GM12865 (cell line): ENCODE measurements around the gene GRK2.
A peak's percentile ranks its signal among the peaks of the same experiment; 100 is the strongest.

Experiments
- DNase-seq: peaks from one replicate; pipeline ENCODE4 v3.0.0; 2010; ENCODE audit warnings: low read depth
- H3K4me3 ChIP-seq: 2 replicates; pipeline ENCODE4 v1.5.1; 2011; ENCODE audit warnings: mild to moderate bottlenecking, low read depth, low read length, control low read depth
- TF ChIP-seq, protein P1 (sequence below): IDR thresholded peaks from 2 replicates; pipeline ENCODE4 v1.5.1; 2011; ENCODE audit warnings: low read length, control low read depth, low read depth, inconsistent platforms; ENCODE audit not compliant: insufficient read depth; ENCODE audit errors: missing control alignments

The GRK2 gene

DNA sequence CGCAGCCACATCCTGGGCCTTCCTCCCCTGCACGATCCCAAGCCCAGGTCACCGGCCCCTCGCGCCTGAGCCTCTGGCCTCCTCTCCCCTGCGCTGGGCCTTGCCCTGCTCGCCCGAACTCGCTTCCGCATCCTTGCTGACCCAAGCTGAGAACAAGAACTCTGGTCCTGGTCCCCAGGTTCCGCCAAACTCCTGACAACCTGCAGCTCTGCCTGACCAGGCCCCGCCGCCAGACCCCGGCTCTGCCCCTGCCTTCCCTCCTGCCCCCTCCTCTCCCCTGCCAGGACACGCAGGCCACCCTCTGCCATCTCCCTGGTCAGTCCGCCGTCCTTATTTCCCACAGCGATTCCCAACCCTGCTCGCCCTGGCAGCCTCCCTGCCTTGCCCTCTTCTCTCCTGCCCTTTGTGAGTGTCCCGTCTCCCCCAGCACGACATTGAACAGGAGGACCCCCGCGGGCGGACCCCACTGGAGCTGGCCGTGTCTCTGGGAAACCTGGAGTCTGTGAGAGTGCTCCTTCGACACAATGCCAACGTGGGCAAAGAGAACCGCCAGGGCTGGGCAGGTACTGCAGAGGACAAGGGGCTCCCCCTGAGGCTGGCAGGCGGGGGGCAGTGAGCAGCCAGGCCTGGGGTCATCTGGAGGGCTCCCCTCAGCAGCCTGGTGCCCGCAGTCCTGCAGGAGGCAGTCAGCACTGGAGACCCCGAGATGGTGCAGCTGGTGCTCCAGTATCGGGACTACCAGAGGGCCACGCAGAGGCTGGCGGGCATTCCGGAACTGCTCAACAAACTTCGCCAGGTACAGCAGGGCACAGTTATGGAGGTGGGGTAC, 23.6 kb downstream of the GRK2 start:
- TF ChIP-seq, protein P1, sequence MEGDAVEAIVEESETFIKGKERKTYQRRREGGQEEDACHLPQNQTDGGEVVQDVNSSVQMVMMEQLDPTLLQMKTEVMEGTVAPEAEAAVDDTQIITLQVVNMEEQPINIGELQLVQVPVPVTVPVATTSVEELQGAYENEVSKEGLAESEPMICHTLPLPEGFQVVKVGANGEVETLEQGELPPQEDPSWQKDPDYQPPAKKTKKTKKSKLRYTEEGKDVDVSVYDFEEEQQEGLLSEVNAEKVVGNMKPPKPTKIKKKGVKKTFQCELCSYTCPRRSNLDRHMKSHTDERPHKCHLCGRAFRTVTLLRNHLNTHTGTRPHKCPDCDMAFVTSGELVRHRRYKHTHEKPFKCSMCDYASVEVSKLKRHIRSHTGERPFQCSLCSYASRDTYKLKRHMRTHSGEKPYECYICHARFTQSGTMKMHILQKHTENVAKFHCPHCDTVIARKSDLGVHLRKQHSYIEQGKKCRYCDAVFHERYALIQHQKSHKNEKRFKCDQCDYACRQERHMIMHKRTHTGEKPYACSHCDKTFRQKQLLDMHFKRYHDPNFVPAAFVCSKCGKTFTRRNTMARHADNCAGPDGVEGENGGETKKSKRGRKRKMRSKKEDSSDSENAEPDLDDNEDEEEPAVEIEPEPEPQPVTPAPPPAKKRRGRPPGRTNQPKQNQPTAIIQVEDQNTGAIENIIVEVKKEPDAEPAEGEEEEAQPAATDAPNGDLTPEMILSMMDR = no peak
- H3K4me3 ChIP-seq = peak overlapping the region; percentile 75
- DNase-seq = no peak

DNA sequence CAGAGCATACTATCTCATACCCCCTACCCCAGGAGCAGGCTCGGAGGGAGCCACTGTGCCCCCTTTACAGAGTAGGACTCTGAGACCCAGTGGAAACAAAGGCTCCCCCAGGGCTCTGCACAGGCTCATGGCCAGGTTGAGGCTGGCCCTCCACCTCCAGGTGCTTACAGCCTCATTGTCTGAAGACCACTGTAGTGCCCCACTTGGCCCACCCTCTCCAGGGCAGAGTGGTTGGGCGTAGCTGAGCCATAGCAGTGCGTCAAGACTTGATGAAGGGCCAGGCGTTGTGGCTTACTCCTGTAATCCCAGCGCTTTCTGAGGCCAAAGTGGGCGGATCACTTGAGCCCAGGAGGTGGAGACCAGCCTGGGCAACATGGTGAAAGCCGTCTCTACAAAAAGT, 24.5 kb downstream of the GRK2 start:
- TF ChIP-seq, protein P1 = no peak
- H3K4me3 ChIP-seq = no peak overlapping the region
- no peak for DNase-seq

DNA sequence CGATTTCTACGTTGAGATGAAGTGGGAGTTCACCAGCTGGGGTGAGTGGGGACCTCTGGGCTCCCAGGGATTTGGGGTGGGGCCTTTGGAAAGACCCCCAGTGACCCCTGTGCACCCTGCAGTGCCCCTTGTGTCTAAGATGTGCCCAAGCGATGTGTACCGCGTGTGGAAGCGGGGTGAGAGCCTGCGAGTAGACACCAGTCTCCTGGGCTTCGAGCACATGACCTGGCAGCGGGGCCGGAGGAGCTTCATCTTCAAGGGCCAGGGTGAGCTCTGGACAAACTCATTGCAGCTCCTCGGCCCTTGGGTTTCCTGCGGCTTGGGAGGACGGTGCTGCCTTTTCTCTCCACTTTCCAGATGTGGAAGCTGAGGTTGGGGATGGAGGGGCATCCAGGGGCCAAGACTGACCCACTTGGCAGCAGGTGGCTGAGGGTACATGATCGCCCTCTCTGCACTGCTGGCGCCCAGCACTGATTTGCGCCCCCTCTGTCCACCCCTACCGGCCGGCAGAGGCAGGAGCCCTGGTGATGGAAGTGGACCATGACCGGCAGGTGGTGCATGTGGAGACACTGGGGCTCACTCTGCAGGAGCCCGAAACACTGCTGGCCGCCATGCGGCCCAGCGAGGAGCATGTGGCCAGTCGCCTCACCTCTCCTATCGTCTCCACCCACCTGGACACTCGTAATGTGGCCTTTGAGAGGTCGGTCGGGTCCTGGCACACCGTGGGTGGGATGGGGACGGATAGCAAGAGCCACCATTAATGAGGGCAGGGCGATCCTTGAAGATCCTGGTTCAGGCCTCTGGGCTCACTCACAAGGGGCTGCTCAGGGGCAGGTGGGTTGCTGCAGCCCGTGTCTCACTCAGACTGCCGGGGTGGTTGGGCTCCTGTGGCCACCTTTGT, 25.5 kb downstream of the GRK2 start:
- no peak overlapping the region for H3K4me3 ChIP-seq
- TF ChIP-seq, protein P1 = no peak
- DNase-seq = no peak

DNA sequence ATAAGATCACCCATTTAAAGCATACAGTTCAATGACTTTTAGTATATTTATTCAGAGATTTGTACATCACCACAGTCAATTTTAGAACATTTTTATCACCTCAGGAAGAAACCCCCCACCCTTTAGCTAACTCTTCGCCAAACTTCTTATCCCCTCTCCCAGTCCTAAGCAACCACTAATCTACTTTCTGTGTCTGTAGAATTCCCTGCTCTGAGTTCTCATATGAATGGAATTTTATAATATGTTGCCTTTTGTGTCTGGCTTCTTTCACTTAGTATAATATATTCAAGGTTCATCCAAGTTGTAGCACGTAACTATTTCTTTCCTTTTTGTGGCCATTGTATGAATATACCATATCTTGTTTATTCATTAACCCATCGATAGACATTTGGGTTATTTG, 26.4 kb downstream of the GRK2 start:
- TF ChIP-seq, protein P1 = no peak
- DNase-seq = no peak
- no peak overlapping the region for H3K4me3 ChIP-seq

DNA sequence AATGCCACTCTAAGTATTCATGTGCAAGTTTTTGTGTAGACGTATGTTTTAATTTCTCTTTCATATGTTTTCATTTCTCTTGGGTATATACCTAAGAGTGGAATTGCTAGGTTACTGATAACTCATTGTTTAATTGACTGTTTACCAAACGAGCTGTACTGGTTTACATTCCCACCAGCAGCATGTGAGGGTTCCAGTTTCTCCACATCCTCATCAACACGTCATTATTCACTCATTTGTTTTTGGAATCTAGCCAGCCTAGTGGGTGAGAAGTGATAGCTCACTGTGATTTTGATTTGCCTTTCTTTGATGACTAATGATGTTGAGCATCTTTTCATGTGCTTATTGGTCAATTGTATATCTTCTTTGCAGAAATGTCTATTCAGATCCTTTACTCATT, 26.8 kb downstream of the GRK2 start:
- DNase-seq = no peak
- H3K4me3 ChIP-seq = no peak overlapping the region
- TF ChIP-seq, protein P1 = no peak

DNA sequence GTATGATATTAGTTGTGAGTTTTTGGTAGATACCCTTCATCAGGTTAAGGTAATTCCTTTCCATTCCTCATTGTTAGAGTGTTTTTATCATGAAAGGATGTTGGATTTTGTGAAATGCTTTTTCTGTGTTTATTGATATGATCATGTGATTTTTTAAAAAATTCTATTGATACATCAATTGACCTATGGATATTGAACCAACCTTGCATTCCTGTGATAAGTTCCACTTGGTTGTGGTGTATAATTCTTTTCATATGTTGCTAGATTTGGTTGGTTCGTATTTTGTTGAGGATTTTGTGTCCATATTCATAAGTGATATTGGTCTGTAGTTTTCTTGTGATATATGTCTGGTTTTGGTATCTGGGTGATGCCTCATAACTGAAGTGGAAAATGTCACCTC, 29.6 kb downstream of the GRK2 start:
- TF ChIP-seq, protein P1 = no peak
- H3K4me3 ChIP-seq = no peak overlapping the region
- DNase-seq = no peak
